ENCODE results near the gene PSD. TPM values are rescaled to one million over a fixed set of nuclear protein-coding genes. Genes with fewer than 3 reads are reported as not detected.

Gene PSD
- total RNA-seq, 1 experiment from 2014 or later, result 0.24 TPM

- no peak for DNase-seq (ENCODE audit: low read depth)
Observed at GRCh38 chr10:102389894-102390293, 28.7 kb downstream of the PSD start.

DNA sequence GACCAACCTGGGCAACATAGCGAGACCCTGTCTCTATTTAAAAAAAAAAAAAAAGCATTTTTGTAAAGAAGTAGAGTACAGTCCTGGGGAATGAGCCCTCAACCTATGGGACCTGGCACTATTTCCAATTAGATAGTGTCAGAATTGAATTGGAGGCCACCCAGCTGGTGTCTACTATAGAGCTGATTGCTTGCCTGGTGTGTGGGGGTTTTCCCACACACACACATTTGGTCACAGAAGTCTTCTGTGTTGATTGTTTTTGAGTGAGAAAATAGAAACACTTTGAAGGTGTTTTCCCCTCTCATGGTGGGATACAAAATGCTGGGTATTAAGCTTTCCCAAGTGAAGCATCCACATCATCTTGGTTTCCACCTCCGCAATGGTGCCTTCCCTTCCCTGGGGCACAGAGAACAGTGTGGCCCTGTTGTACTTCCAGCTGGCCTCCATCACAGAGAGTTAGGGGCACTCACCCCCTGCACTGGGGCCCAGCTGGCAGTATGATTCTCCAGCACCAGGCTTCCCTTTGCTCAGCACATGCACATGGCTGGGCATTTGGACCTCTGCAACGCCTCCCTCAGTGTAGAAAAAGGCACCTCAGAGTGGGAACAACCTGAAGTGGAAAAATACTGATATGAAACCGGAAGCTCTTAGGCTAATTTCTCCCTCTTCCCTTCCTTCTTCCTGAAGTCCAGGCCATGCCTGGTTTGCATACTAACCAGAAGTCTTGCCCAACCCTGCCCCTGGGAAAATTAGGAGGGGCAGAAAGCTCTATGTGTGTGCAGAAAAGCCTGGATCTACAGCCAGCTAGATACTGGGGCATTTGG is 33.8 kb downstream of the PSD start:
- DNase-seq (ENCODE audit: low read depth), result peak; percentile 20

GRCh38 chr10:102384053-102384452 is 34.5 kb downstream of the PSD start:
- DNase-seq (ENCODE audit: low read depth), result no peak

DNA sequence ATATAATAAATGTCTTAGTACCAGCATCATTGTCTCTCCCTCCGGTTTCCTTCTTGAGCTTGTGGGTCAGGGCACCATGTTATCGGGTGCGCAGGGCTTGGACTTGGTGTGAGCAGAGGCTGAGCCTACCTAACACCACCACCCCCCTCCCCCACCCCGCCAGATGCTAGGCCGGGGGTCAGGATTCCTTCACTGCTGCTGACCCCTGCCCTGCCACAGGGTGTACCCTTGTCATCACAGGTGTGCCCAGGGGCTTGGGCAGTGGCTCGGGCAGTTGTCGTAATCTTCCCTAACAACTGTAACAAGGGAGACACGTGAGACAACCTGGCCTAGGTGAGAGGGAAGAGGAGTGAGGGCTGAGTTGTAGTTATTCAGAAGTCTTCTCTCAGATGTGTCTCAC is 35.7 kb downstream of the PSD start:
- no peak for DNase-seq (ENCODE audit: low read depth)

DNA sequence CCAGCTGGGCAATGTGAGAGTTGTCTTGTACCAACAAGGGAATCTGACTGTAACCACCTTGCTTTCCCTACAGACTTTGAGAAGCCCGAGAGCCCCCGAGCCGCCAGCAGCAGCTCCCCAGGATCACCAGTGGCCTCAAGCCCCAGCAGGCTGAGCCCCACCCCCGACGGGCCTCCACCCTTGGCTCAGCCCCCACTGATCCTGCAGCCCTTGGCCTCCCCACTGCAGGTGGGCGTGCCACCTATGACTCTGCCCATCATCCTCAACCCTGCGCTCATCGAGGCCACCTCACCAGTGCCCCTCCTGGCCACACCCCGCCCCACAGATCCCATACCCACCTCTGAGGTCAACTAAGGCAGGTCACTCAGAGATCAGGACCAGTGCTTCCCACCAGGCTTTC is 36.6 kb downstream of the PSD start:
- no peak for DNase-seq (ENCODE audit: low read depth)

GRCh38 chr10:102379383-102379782 is 39.2 kb downstream of the PSD start:
- DNase-seq (ENCODE audit: low read depth), result no peak

GRCh38 chr10:102376901-102377300 is 41.7 kb downstream of the PSD start:
- DNase-seq (ENCODE audit: low read depth), result no peak

DNA sequence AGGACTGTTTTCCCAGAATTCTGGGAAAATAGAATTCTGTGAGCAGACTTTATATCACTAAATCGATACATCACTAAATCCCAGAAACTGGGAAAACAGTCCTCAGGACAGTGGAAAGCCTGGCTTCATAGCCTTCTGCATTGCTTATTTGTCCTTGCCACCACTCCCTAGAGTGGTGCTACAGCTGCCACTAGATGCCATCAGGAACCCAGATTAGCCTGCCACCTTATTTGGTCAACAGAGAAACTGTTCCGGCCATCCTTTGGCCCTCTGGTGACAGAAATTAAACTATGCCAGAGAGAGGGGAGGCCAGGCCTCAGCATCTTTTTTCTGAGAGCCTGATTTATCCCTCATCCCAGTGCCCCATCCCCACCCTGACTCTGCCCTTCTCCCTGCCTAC is 42.7 kb downstream of the PSD start:
- DNase-seq (ENCODE audit: low read depth), result no peak

- DNase-seq (ENCODE audit: low read depth), result no peak
Observed at GRCh38 chr10:102375250-102375649, 43.3 kb downstream of the PSD start.

- DNase-seq (ENCODE audit: low read depth), result no peak
Observed at GRCh38 chr10:102371295-102371694, 47.3 kb downstream of the PSD start.

GRCh38 chr10:102368077-102368476 is 50.5 kb downstream of the PSD start:
- peak; percentile 19 for DNase-seq (ENCODE audit: low read depth)

DNA sequence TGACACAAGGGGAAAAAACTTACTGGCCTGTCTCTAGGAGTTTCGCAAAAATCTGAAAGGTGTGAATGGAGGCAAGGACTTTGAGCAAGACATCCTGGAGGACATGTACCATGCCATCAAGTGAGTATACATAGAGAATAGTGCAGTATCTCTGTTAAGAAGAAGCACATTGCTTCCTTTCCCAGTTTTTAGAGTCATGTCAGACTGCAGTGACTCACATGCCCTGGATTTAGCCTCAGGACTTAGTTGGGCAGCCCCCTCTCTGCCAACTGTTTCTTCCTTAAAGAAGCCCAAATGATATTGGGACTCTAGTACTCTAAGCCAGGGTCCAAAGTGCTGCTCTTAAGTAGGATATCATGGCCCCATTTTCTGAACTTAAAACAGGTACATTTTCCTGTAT is 51.1 kb downstream of the PSD start:
- peak; percentile 22 for DNase-seq (ENCODE audit: low read depth)

GRCh38 chr10:102358712-102359382 is 59.7 kb downstream of the PSD start:
- peak; percentile 43 for DNase-seq (ENCODE audit: low read depth)

DNA sequence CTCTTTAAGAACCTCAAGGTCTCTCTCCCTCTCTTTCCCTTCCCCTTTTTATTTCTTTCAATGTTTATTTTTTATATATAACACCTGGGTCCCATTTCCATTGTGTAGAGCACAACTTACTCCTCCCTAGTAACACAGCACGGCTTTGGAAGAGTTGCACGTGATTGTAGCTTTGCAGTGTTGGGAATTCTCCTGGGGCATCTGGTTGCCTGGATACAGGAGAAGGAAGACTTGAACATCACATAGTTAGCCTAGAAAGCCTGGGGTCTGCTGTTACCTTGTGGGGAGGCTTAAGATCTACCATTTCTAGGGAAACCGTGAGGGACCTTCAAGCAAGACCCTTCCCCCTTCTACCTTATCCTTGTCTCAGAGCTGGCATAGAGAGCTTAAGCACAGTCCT is 64.1 kb downstream of the PSD start:
- no peak for DNase-seq (ENCODE audit: low read depth)

Other genes with a start within 250 kb of the PSD start
- 0.36 and 0.49 TPM in 2 replicates for gene ELOVL3, start 192.5 kb downstream of the PSD start, total RNA-seq (2014; rRNA removed; shearing (Covaris generic))
- not detected in 2 replicates for gene PITX3, start 177.3 kb downstream of the PSD start, total RNA-seq (2014; rRNA removed; shearing (Covaris generic))
- 23.9 and 31.0 TPM in 2 replicates for gene GBF1, start 173.3 kb downstream of the PSD start, total RNA-seq (2014; rRNA removed; shearing (Covaris generic))
- 19.9 and 28.9 TPM in 2 replicates for gene NFKB2, start 23.1 kb downstream of the PSD start, total RNA-seq (2014; rRNA removed; shearing (Covaris generic))
- 5.3 and 6.1 TPM in 2 replicates for gene FBXL15, start 2.1 kb upstream of the PSD start, total RNA-seq (2014; rRNA removed; shearing (Covaris generic))
- gene CUEDC2, start 13.8 kb upstream of the PSD start, total RNA-seq (2014; rRNA removed; shearing (Covaris generic)), result 43.4 and 53.6 TPM in 2 replicates
- not detected in 2 replicates for gene C10orf95, start 32.8 kb upstream of the PSD start, total RNA-seq (2014; rRNA removed; shearing (Covaris generic))
- gene ACTR1A, start 83.9 kb upstream of the PSD start, total RNA-seq (2014; rRNA removed; shearing (Covaris generic)), result 116 and 179 TPM in 2 replicates
- gene SUFU, start 85.2 kb upstream of the PSD start, total RNA-seq (2014; rRNA removed; shearing (Covaris generic)), result 3.7 and 4.0 TPM in 2 replicates
- gene TRIM8, start 225.7 kb upstream of the PSD start, total RNA-seq (2014; rRNA removed; shearing (Covaris generic)), result 39.3 and 52.8 TPM in 2 replicates